ENCODE results near the gene AEBP1. TPM values are rescaled to one million over a fixed set of nuclear protein-coding genes. Genes with fewer than 3 reads are reported as not detected.

The AEBP1 gene
- total and polyA plus RNA-seq, 9 of the 15 experiments (the other 6 are each of a cell fraction or from before 2014, with no cell fraction given) = 0.03 to 0.78 (median 0.30) TPM; not detected in 2

- no peak for TF ChIP-seq E2F8 (IDR thresholded peaks at IDR 0.05; ENCODE audit: low read depth, partially characterized antibody)
- no peak for TF ChIP-seq MTF1 (CRISPR knock-in tag; IDR thresholded peaks at IDR 0.05; ENCODE audit: borderline replicate concordance)
- TF ChIP-seq ASH1L (IDR thresholded peaks at IDR 0.05; ENCODE audit: borderline replicate concordance, low read depth, partially characterized antibody) = peak; percentile 41
- TF ChIP-seq ETV5 (CRISPR knock-in tag; IDR thresholded peaks at IDR 0.05; ENCODE audit: low read depth) = peak; percentile 27; the same call in 1 of the 2 replicates
- TF ChIP-seq ZZZ3 (IDR thresholded peaks at IDR 0.05) = no peak
- peak; percentile 61 for TF ChIP-seq MXD1 (CRISPR knock-in tag; IDR thresholded peaks at IDR 0.05; ENCODE audit: borderline replicate concordance, poor library complexity, severe bottlenecking)
- peak; percentile 55; the same call in 1 of the 2 replicates for TF ChIP-seq ARID4B (CRISPR knock-in tag; IDR thresholded peaks at IDR 0.05)
- TF ChIP-seq TFAP4 (CRISPR knock-in tag; IDR thresholded peaks at IDR 0.05; ENCODE audit: borderline replicate concordance) = peak; percentile 88
- no peak for TF ChIP-seq HES1 (IDR thresholded peaks at IDR 0.05; ENCODE audit: low read depth)
- no peak for TF ChIP-seq ZBTB8A (IDR thresholded peaks at IDR 0.05; ENCODE audit: partially characterized antibody)
- TF ChIP-seq CSDE1 (IDR thresholded peaks at IDR 0.05) = no peak
- no peak for TF ChIP-seq WHSC1 (IDR thresholded peaks at IDR 0.05; ENCODE audit: low read length)
- TF ChIP-seq LCOR (CRISPR knock-in tag; IDR thresholded peaks at IDR 0.05) = 0 out of 2 replicates have a peak, but pooled peaks have one; percentile 62
- peak; percentile 52 for TF ChIP-seq FUS (optimal IDR thresholded peaks at IDR 0.05; ENCODE audit: low read depth, low read length)
- TF ChIP-seq ZBTB17 (CRISPR knock-in tag; IDR thresholded peaks at IDR 0.05) = no peak
- TF ChIP-seq SAFB2 (IDR thresholded peaks at IDR 0.05; ENCODE audit: borderline replicate concordance, low read depth, low read length, severe bottlenecking) = no peak
- TF ChIP-seq ZNF324 (CRISPR knock-in tag; IDR thresholded peaks at IDR 0.05) = no peak
Observed at GRCh38 chr7:44123190-44124003, 19.3 kb downstream of the AEBP1 start, which contains the start of gene POLD2 (continued).
